SU-DHL-6 (cell line): ENCODE measurements around the gene LGALS4.

Experiments used
- CTCF ChIP-seq: fragments of 200-600 bp; sonication (generic); IDR thresholded peaks from one replicate; pipeline ENCODE4 v1.5.1; 2017; ENCODE audit warnings: antibody characterized with exemption, mild to moderate bottlenecking, low read length, moderate library complexity; ENCODE audit not compliant: insufficient read depth, poor library complexity, severe bottlenecking
- EZH2phosphoT487 ChIP-seq: fragments of 200-600 bp; sonication (generic), shearing (Covaris generic); conservative IDR thresholded peaks from 2 replicates; pipeline ENCODE4 v1.6.1; 2018; ENCODE audit warnings: mild to moderate bottlenecking, antibody characterized with exemption, low read length, moderate library complexity, mixed read lengths

DNA sequence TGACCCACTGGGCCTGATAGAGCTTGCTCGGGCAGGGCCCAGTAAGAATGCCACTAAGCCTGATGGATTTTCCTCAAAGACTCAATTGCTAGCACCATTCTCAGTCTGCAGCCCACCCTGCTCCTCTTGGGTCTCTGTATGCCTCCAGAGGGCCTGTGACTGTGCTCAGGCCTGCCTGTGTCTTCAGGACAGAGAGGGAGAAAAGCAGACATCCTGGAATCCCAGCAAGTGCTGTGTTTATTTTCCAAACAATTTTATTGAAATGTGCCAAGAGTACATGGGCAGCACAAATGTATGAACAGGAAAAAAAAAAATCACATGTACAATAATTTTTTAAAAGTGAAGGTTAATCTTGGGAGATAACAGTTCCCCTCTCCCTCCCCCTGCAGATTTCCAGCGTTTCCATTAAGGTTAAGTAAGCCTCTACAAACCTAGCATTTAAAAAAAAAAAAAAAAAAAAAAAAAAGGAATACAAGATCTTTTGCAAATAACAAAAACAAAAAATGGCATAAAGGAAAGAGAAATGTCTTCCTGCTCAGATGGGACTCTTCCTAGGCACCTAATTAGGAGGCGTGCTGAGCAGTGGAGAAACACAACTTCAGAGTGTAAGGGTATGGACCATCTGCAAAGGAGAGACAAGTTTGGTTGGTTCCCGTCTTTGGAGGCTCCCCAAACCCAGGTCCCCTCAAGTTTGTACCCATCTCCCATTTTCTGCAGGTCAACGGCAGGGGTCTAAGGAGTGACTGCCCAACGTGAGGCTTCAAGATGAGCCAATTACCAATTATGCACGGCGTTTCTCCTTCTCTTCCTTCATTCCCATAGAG, 23.6 kb upstream of the LGALS4 start:
- TF ChIP-seq CTCF = no peak
- TF ChIP-seq EZH2phosphoT487 = no peak
